IMR-90 (cell line): Measurements from ENCODE around the gene PPM1A. TPM values are rescaled to one million over a fixed set of nuclear protein-coding genes. Genes with fewer than 3 reads are reported as not detected.
A peak's percentile ranks its signal among the peaks of the same experiment; 100 is the strongest.

ENCODE experiments used
- ATAC-seq: fragments of 200-7000 bp; cut with Tn5 transposase; 2 replicates; pipeline ENCODE4 v1.9.1; 2020; ENCODE audit warnings: low read depth, mild to moderate bottlenecking, moderate library complexity
- Bru-seq: library from RNA; stranded (reverse); fragments of 400-500 nt; gene quantifications from one replicate; lab custom pipeline; 2021; lab: Mats Ljungman, UMichigan
- BruChase-seq, 2 experiments: library from RNA; stranded (reverse); fragments of 400-500 nt; gene quantifications; one replicate each; lab custom pipeline; 2021; lab: Mats Ljungman, UMichigan
- BruUV-seq: library from RNA; stranded (reverse); fragments of 400-500 nt; replicated peaks from 2 replicates; lab custom pipeline; 2021; lab: Mats Ljungman, UMichigan
- CTCF ChIA-PET: fragments of 300-600 bp; formaldehyde crosslinking; extraction: SDS; loops from one replicate; lab custom pipeline; 2021; ENCODE audit warnings: antibody characterized with exemption; lab: Yijun Ruan, JAX
- POLR2A ChIA-PET: fragments of 300-600 bp; sonication (Branson Sonifier 250); formaldehyde crosslinking; loops from one replicate; lab custom pipeline; 2022; ENCODE audit warnings: antibody characterized with exemption; ENCODE audit not compliant: unreplicated experiment; lab: Charles Lee
- DNase-seq: peaks from one replicate; pipeline ENCODE4 v3.0.0; 2013
- H2AFZ ChIP-seq: replicated peaks from 2 replicates; pipeline ENCODE3; 2013; ENCODE audit warnings: low read length, mild to moderate bottlenecking; ENCODE audit not compliant: poor library complexity
- H2AK5ac ChIP-seq: 2 replicates; pipeline ENCODE4 v1.6.1; 2013; ENCODE audit warnings: low read depth, low read length, inconsistent platforms
- H2AK9ac ChIP-seq: replicated peaks from 2 replicates; pipeline ENCODE3; 2013; ENCODE audit warnings: mild to moderate bottlenecking, low read depth, low read length, moderate library complexity; ENCODE audit not compliant: poor library complexity
- H2BK120ac ChIP-seq: 2 replicates; pipeline ENCODE4 v1.6.1; 2013; ENCODE audit warnings: low read depth, low read length, inconsistent platforms
- H2BK15ac ChIP-seq: 3 replicates; pipeline ENCODE4 v1.6.1; 2013; ENCODE audit warnings: low read depth, low read length, inconsistent platforms
- H2BK20ac ChIP-seq: 2 replicates; pipeline ENCODE4 v1.6.1; 2013; ENCODE audit warnings: low read depth, mild to moderate bottlenecking, inconsistent platforms, low read length, moderate library complexity
- H2BK5ac ChIP-seq: 2 replicates; pipeline ENCODE4 v1.6.1; 2013; ENCODE audit warnings: mild to moderate bottlenecking, low read depth, low read length, inconsistent platforms; ENCODE audit not compliant: poor library complexity, severe bottlenecking
- H3K14ac ChIP-seq: replicated peaks from 2 replicates; pipeline ENCODE4 v1.6.1; 2013; ENCODE audit warnings: low read depth, low read length, inconsistent platforms
- H3K18ac ChIP-seq: 2 replicates; pipeline ENCODE4 v1.6.1; 2013; ENCODE audit warnings: low read depth, low read length, control low read depth
- H3K23ac ChIP-seq: 2 replicates; pipeline ENCODE4 v1.6.1; 2013; ENCODE audit warnings: low read depth, low read length, inconsistent platforms
- H3K27ac ChIP-seq: 2 replicates; pipeline ENCODE4 v1.5.1; 2013; ENCODE audit warnings: mild to moderate bottlenecking, control low read depth, low read length; ENCODE audit not compliant: insufficient read depth
- H3K27me3 ChIP-seq: 2 replicates; pipeline ENCODE4 v1.6.1; 2013; ENCODE audit warnings: low read length; ENCODE audit not compliant: control insufficient read depth, insufficient read depth
- H3K36me3 ChIP-seq: 2 replicates; pipeline ENCODE4 v1.6.1; 2013; ENCODE audit warnings: low read length, mixed read lengths; ENCODE audit not compliant: control insufficient read depth, insufficient read depth
- H3K4ac ChIP-seq: 2 replicates; pipeline ENCODE4 v1.6.1; 2013; ENCODE audit warnings: low read depth, low read length, inconsistent platforms
- H3K4me1 ChIP-seq: 2 replicates; pipeline ENCODE4 v1.6.1; 2013; ENCODE audit warnings: low read length, mixed read lengths; ENCODE audit not compliant: control insufficient read depth, insufficient read depth
- H3K4me2 ChIP-seq: 2 replicates; pipeline ENCODE4 v1.6.1; 2013; ENCODE audit warnings: low read depth, mild to moderate bottlenecking, control low read depth, low read length, moderate library complexity
- H3K4me3 ChIP-seq: 2 replicates; pipeline ENCODE4 v1.5.1; 2013; ENCODE audit warnings: low read depth, mild to moderate bottlenecking, control low read depth, low read length, moderate library complexity; ENCODE audit not compliant: insufficient read depth
- H3K56ac ChIP-seq: 2 replicates; pipeline ENCODE4 v1.6.1; 2013; ENCODE audit warnings: low read length, inconsistent platforms; ENCODE audit not compliant: insufficient read depth; ENCODE audit errors: extremely low read depth
- H3K79me1 ChIP-seq, 2 experiments: 2 replicates each; pipeline ENCODE4 v1.6.1; 2013; ENCODE audit warnings: low read length in 2 of 2, inconsistent platforms in 1 of 2, low read depth in 1 of 2
- H3K9ac ChIP-seq: 2 replicates; pipeline ENCODE4 v1.6.1; 2013; ENCODE audit warnings: low read depth, low read length, control low read depth
- H3K9me1 ChIP-seq: 2 replicates; pipeline ENCODE4 v1.6.1; 2013; ENCODE audit warnings: low read length, inconsistent platforms; ENCODE audit not compliant: insufficient read depth
- H3K9me3 ChIP-seq: 2 replicates; pipeline ENCODE4 v1.6.1; 2013; ENCODE audit warnings: low read length; ENCODE audit not compliant: control insufficient read depth, insufficient read depth
- H4K20me1 ChIP-seq: 2 replicates; pipeline ENCODE4 v1.6.1; 2013; ENCODE audit warnings: low read length, inconsistent platforms; ENCODE audit not compliant: insufficient read depth
- H4K5ac ChIP-seq: 2 replicates; pipeline ENCODE4 v1.6.1; 2013; ENCODE audit warnings: mild to moderate bottlenecking, low read depth, low read length, control low read depth
- H4K8ac ChIP-seq, 2 experiments: 2 replicates each; pipeline ENCODE4 v1.6.1; 2013; ENCODE audit warnings: low read depth in 2 of 2, low read length in 2 of 2, control low read depth in 1 of 2, inconsistent platforms in 1 of 2
- H4K91ac ChIP-seq: 2 replicates; pipeline ENCODE4 v1.6.1; 2013; ENCODE audit warnings: low read depth, low read length, inconsistent platforms; ENCODE audit not compliant: insufficient read depth
- BHLHE40 ChIP-seq: fragments of 150-350 bp; IDR thresholded peaks from 2 replicates; pipeline ENCODE4 v1.6.1; 2016; ENCODE audit warnings: mild to moderate bottlenecking, low read depth, low read length
- CHD1 ChIP-seq: IDR thresholded peaks from 2 replicates; pipeline ENCODE4 v1.6.1; 2012; ENCODE audit warnings: low read depth, low read length, improper control_type of control experiment
- MAZ ChIP-seq: IDR thresholded peaks from 2 replicates; pipeline ENCODE4 v1.6.1; 2012; ENCODE audit warnings: low read depth, mild to moderate bottlenecking, low read length, improper control_type of control experiment, moderate library complexity, borderline replicate concordance
- POLR2A ChIP-seq: IDR thresholded peaks from 2 replicates; pipeline ENCODE4 v1.6.1; 2012; ENCODE audit warnings: mild to moderate bottlenecking, low read depth, low read length
- WGBS, 2 experiments: methylation state at CpG; one replicate each; pipeline versions ENCODE4 v1.1.5 to v1.1.7; 2013; ENCODE audit warnings: missing lambda C conversion rate in 2 of 2; ENCODE audit not compliant: insufficient read length in 1 of 2; ENCODE audit errors: extremely low coverage in 2 of 2; 5-methylcytosine and 5-hydroxymethylcytosine counted together
- dilution Hi-C: fragments of 300-500 bp; cut with HindIII; formaldehyde crosslinking; loops from one replicate; pipeline ENCODE4 v1.14.3; 2018; ENCODE audit warnings: low sequenced_read_pairs; ENCODE audit not compliant: unreplicated experiment
- in situ Hi-C: fragments of 300-500 bp; cut with MboI; formaldehyde crosslinking; loops from 3 replicates; pipeline ENCODE4 v1.14.3; 2019; ENCODE audit warnings: low sequenced_read_pairs, inconsistent platforms, mixed read lengths
- intact Hi-C: fragments of 100-400 bp; cut with micrococcal nuclease; formaldehyde crosslinking; loops from 2 replicates; pipeline ENCODE4 v1.10.0; 2022
- long read RNA-seq: library from polyadenylated mRNA; unstranded; transcript quantifications from one replicate; pipeline ENCODE4 v2.0.0, GENCODE V29; 2021; ENCODE audit not compliant: unreplicated experiment
- polyA plus RNA-seq, 3 experiments: library from polyadenylated mRNA; depleted of rRNA; stranded (reverse); fragments of >200 nt; gene quantifications; 2 replicates each; pipeline ENCODE4 v1.2.3, GENCODE V29; 2012; ENCODE audit warnings: low replicate concordance in 1 of 3
- total RNA-seq: library from RNA; depleted of rRNA; stranded (reverse); fragments of >200 nt; gene quantifications from 2 replicates; pipeline ENCODE4 v1.2.3, GENCODE V29; 2012; rRNA removed

Gene PPM1A
- 14.3 and 22.8 TPM in 2 replicates for total RNA-seq
- polyA plus RNA-seq (2012; rRNA removed): 11.3 and 15.1 TPM in 2 replicates
- 1.1 and 1.8 TPM in 2 replicates for polyA plus RNA-seq (2012; cell fraction: cytosol; rRNA removed)
- 3.0 and 35.6 TPM in 2 replicates for polyA plus RNA-seq (2012; cell fraction: nucleus; rRNA removed; ENCODE audit: low replicate concordance)
- Bru-seq, nascent RNA: percentile 86 among the genes with signal in this experiment
- percentile 80 among the genes with signal in this experiment for BruChase-seq, experiment 1, labeled RNA remaining after a 6-hour chase
- BruChase-seq, experiment 2, labeled RNA remaining after a 2-hour chase: percentile 92 among the genes with signal in this experiment
- long read RNA-seq, full-length matches to known transcripts: 37 of 60 reads
- long read RNA-seq, partial matches to known transcripts: 14 of 60 reads
- long read RNA-seq, other reads (novel, unspliced or antisense): 9 of 60 reads

- POLR2A ChIA-PET: interaction anchor here (0.6 kb wide), 5 partner anchors 30 to 1839 kb away, joined by 3 to 5 read pairs (median 4); no protein-coding TSS in a partner anchor
- H3K56ac ChIP-seq: peak within 1 kb of the TSS; percentile 91
- no peaks in the 10 kb centered on the region; the same call in 1 of the 2 replicates for H3K27me3 ChIP-seq
- in situ Hi-C loops: no loop called here
- H4K91ac ChIP-seq: peak within 1 kb of the TSS; percentile 77; the same call in 1 of the 2 replicates
- TF ChIP-seq POLR2A (peak; percentile 78; the same call in 1 of the 2 replicates), CHD1 (no peak), BHLHE40 (peak; percentile 35; the same call in 1 of the 2 replicates), MAZ (peak; percentile 68; the same call in 1 of the 2 replicates)
- 0% methylated on average over 4 of the region's 74 CpGs; no CpG with 5 or more reads in 1 of the 2 experiments for WGBS, 2 experiments
- peak within 1 kb of the TSS; percentile 98 for H2AFZ ChIP-seq
- H4K5ac ChIP-seq: peak within 1 kb of the TSS; percentile 32
- intact Hi-C loops: loop anchor here (5.0 kb wide), 2 partner anchors 157 to 238 kb away; partner anchors contain the start of genes C14orf39 and PCNX4
- peak; percentile 79 for ATAC-seq
- H3K18ac ChIP-seq: peak within 1 kb of the TSS; percentile 38
- peak within 1 kb of the TSS; percentile 98 for H3K27ac ChIP-seq
- DNase-seq: peak; percentile 95
- H3K4me2 ChIP-seq: peak within 1 kb of the TSS; percentile 99
- H3K14ac ChIP-seq: peak within 1 kb of the TSS; percentile 89
- no TSS peak for BruUV-seq
- no peaks in the 10 kb centered on the region for H3K36me3 ChIP-seq
- peak within 1 kb of the TSS; percentile 94 for H3K9ac ChIP-seq
- H3K9me1 ChIP-seq: no peaks in the 10 kb centered on the region
- H2BK15ac ChIP-seq: no peak within 1 kb of the TSS
- H2BK120ac ChIP-seq: peak within 1 kb of the TSS; percentile 53; the same call in 1 of the 2 replicates
- peaks cover 5 to 20% of the 10 kb centered on the region in 2 experiments; a peak in 2 of 4 replicates for H3K79me1 ChIP-seq
- peaks cover 26% of the 10 kb centered on the region; the same call in 1 of the 2 replicates for H4K20me1 ChIP-seq
- CTCF ChIA-PET: interaction anchor here (0.6 to 0.8 kb wide), 2 partner anchors 310 to 860 kb away, joined by 3 read pairs; no protein-coding TSS in a partner anchor
- H3K4me1 ChIP-seq: peaks cover 4% of the 10 kb centered on the region
- no peaks in the 10 kb centered on the region for H3K9me3 ChIP-seq
- peak within 1 kb of the TSS; percentile 58 for H3K4ac ChIP-seq
- peak within 1 kb of the TSS; percentile 51 to 92; a peak in 2 of 4 replicates for H4K8ac ChIP-seq
- H2AK9ac ChIP-seq: peak within 1 kb of the TSS; percentile 94
- H3K23ac ChIP-seq: peak within 1 kb of the TSS; percentile 93
- peak within 1 kb of the TSS; percentile 45 for H2AK5ac ChIP-seq
- H3K4me3 ChIP-seq: peak within 1 kb of the TSS; percentile 81
- dilution Hi-C loops: no loop called here
- H2BK5ac ChIP-seq: peak within 1 kb of the TSS; percentile 94
- H2BK20ac ChIP-seq: no peak within 1 kb of the TSS
These were observed at the start of gene PPM1A for GRCh38 chr14:60248697-60249318. PPM1A (plus strand) TSS chr14:60249221; CDS start chr14:60282704, 33,483 bp downstream.
